ENCODE data around the gene ZNF674.

Gene ZNF674

GRCh38 chrX:46545111-46546005, at the start of gene ZNF674:
Gene ZNF674, minus strand, starts transcription at chrX:46545421. Its CDS starts 3,334 bp downstream, at chrX:46542087.
- peaks cover 7% of the 10 kb centered on the region; the same call in 1 of the 2 replicates for H4K20me1 ChIP-seq (ENCODE audit: insufficient read depth, low read length)
- TF ChIP-seq CTCF (IDR thresholded peaks at IDR 0.05; ENCODE audit: borderline replicate concordance, extremely low read depth, low read length, poor library complexity, severe bottlenecking), result peak; percentile 63
- no peak for TF ChIP-seq EZH2 (IDR thresholded peaks at IDR 0.05; ENCODE audit: borderline replicate concordance, low read depth, low read length, severe bottlenecking)
- peak within 1 kb of the TSS; percentile 87 for H2AFZ ChIP-seq (ENCODE audit: low read depth, low read length)
- H3K4me3 ChIP-seq (ENCODE audit: low read depth in 1 of 2, low read length in 2 of 2), result peak within 1 kb of the TSS; percentile 74 to 79; a peak in 3 of 4 replicates
- H3K27ac ChIP-seq (ENCODE audit: low read length), result peak within 1 kb of the TSS; percentile 89
- H3K79me2 ChIP-seq (ENCODE audit: insufficient read depth, low read length), result peaks cover 47% of the 10 kb centered on the region
- H3K36me3 ChIP-seq (ENCODE audit: insufficient read depth, low read length), result peaks cover 18% of the 10 kb centered on the region
- ATAC-seq (ENCODE audit: insufficient read depth, low read depth) (peak; percentile 95), DNase-seq (peak; percentile 92)
- H3K4me1 ChIP-seq (ENCODE audit: insufficient read depth, low read length), result peaks cover 29% of the 10 kb centered on the region
- peak within 1 kb of the TSS; percentile 88 for H3K9ac ChIP-seq (ENCODE audit: low read depth, low read length)
- H3K27me3 ChIP-seq (ENCODE audit: insufficient read depth, low read length, poor library complexity), result no peaks in the 10 kb centered on the region
- H3K9me3 ChIP-seq (ENCODE audit: insufficient read depth, low read length, severe bottlenecking), result no peaks in the 10 kb centered on the region
- peak within 1 kb of the TSS; percentile 67 for H3K4me2 ChIP-seq (ENCODE audit: insufficient read depth, low read length)

GRCh38 chrX:46589977-46590723, 44.9 kb upstream of the ZNF674 start:
- Histone ChIP-seq H3K79me2 (ENCODE audit: insufficient read depth, low read length) (no peaks in the 10 kb centered on the region), H4K20me1 (ENCODE audit: insufficient read depth, low read length) (no peaks in the 10 kb centered on the region), H3K9ac (ENCODE audit: low read depth, low read length) (no peak overlapping the region), H3K4me1 (ENCODE audit: insufficient read depth, low read length) (peaks cover 9% of the 10 kb centered on the region), H3K4me3 (ENCODE audit: low read depth in 1 of 2, low read length in 2 of 2) (no peak overlapping the region), H3K4me2 (ENCODE audit: insufficient read depth, low read length) (no peak overlapping the region), H3K27ac (ENCODE audit: low read length) (no peak overlapping the region), H3K36me3 (ENCODE audit: insufficient read depth, low read length) (no peaks in the 10 kb centered on the region), H3K27me3 (ENCODE audit: insufficient read depth, low read length, poor library complexity) (no peaks in the 10 kb centered on the region), H2AFZ (ENCODE audit: low read depth, low read length) (no peak overlapping the region), H3K9me3 (ENCODE audit: insufficient read depth, low read length, severe bottlenecking) (no peaks in the 10 kb centered on the region)
- no peak for TF ChIP-seq CTCF (IDR thresholded peaks at IDR 0.05; ENCODE audit: borderline replicate concordance, extremely low read depth, low read length, poor library complexity, severe bottlenecking)
- TF ChIP-seq EZH2 (IDR thresholded peaks at IDR 0.05; ENCODE audit: borderline replicate concordance, low read depth, low read length, severe bottlenecking), result no peak
- no peak for DNase-seq
- no peak for ATAC-seq (ENCODE audit: insufficient read depth, low read depth)

GRCh38 chrX:46588263-46588662, 43.0 kb upstream of the ZNF674 start:
- Histone ChIP-seq H3K36me3 (ENCODE audit: insufficient read depth, low read length) (no peaks in the 10 kb centered on the region), H3K4me1 (ENCODE audit: insufficient read depth, low read length) (peaks cover 9% of the 10 kb centered on the region), H3K4me2 (ENCODE audit: insufficient read depth, low read length) (no peak overlapping the region), H3K9me3 (ENCODE audit: insufficient read depth, low read length, severe bottlenecking) (no peaks in the 10 kb centered on the region), H3K27me3 (ENCODE audit: insufficient read depth, low read length, poor library complexity) (no peaks in the 10 kb centered on the region), H3K9ac (ENCODE audit: low read depth, low read length) (no peak overlapping the region), H3K27ac (ENCODE audit: low read length) (no peak overlapping the region), H2AFZ (ENCODE audit: low read depth, low read length) (no peak overlapping the region), H3K4me3 (ENCODE audit: low read depth in 1 of 2, low read length in 2 of 2) (no peak overlapping the region), H4K20me1 (ENCODE audit: insufficient read depth, low read length) (no peaks in the 10 kb centered on the region), H3K79me2 (ENCODE audit: insufficient read depth, low read length) (no peaks in the 10 kb centered on the region)
- DNase-seq (peak; percentile 59), ATAC-seq (ENCODE audit: insufficient read depth, low read depth) (peak; percentile 74)
- TF ChIP-seq EZH2 (IDR thresholded peaks at IDR 0.05; ENCODE audit: borderline replicate concordance, low read depth, low read length, severe bottlenecking) (no peak), CTCF (IDR thresholded peaks at IDR 0.05; ENCODE audit: borderline replicate concordance, extremely low read depth, low read length, poor library complexity, severe bottlenecking) (no peak)

Measured in DND-41 (cell line).